K562 (cell line): Measurements from ENCODE around the gene OR7A17. TPM values are rescaled to one million over a fixed set of nuclear protein-coding genes. Genes with fewer than 3 reads are reported as not detected.

Experiments used
- KLF13 ChIP-seq: fragments of 450-650 bp; IDR thresholded peaks from 2 replicates; pipeline ENCODE4 v1.6.1; 2016; ENCODE audit warnings: missing genetic modification characterization, low read depth, mild to moderate bottlenecking, missing compliant biosample characterization, moderate library complexity, borderline replicate concordance
- PRDM10 ChIP-seq: fragments of 450-650 bp; IDR thresholded peaks from 2 replicates; pipeline ENCODE4 v1.6.1; 2018; ENCODE audit not compliant: partially characterized antibody
- PTRF ChIP-seq: fragments of 450-650 bp; IDR thresholded peaks from 2 replicates; pipeline ENCODE4 v1.6.1; 2016; ENCODE audit warnings: mild to moderate bottlenecking, missing genetic modification characterization, missing compliant biosample characterization
- ZNF639 ChIP-seq, 2 experiments: fragments of 200-800 bp in 1 of 2; sonication (Bioruptor generic) in 1 of 2; sonication (generic) in 1 of 2; formaldehyde crosslinking in 1 of 2; IDR thresholded peaks in 1 of 2; conservative IDR thresholded peaks in 1 of 2; 2 replicates each; pipeline versions ENCODE4 v1.5.0 to v1.6.1; 2016 to 2020; ENCODE audit warnings: missing compliant biosample characterization in 1 of 2, missing genetic modification characterization in 1 of 2, missing genetic modification reagents in 1 of 2
- polyA plus RNA-seq, 8 experiments: library from polyadenylated mRNA; depleted of rRNA in 4 of 8; stranded (reverse) in 5 of 8; unstranded in 3 of 8; fragments of >200 nt; fragmentation: Nextera tagmentation in 2 of 8; fragmentation: Illumina TruSeq in 1 of 8; extraction: Ambion mirVana in 2 of 8; extraction: Trizol in 1 of 8; gene quantifications; 2 replicates each; pipeline versions ENCODE4 v1.2.1 to v1.2.3, GENCODE V29; 2011 to 2014; ENCODE audit warnings: inconsistent platforms in 1 of 8, missing spikeins in 1 of 8
- total RNA-seq, 7 experiments: library from RNA; depleted of rRNA in 6 of 7; stranded (reverse); fragments of >200 nt in 6 of 7; fragmentation: Illumina TruSeq in 2 of 7; extraction: Trizol in 2 of 7; gene quantifications; 2 replicates each; pipeline versions ENCODE4 v1.2.1 to v1.2.3, GENCODE V29; 2011 to 2021; ENCODE audit warnings: low replicate concordance in 1 of 7
- TF ChIP-seq, protein P1 (sequence below): fragments of 250-450 bp; sonication (Bioruptor Pico); IDR thresholded peaks from 2 replicates; pipeline ENCODE4 v1.5.0; 2021

Gene OR7A17
- total and polyA plus RNA-seq, 9 of the 15 experiments (the other 6 are each of a cell fraction or from before 2014, with no cell fraction given), result not detected

DNA sequence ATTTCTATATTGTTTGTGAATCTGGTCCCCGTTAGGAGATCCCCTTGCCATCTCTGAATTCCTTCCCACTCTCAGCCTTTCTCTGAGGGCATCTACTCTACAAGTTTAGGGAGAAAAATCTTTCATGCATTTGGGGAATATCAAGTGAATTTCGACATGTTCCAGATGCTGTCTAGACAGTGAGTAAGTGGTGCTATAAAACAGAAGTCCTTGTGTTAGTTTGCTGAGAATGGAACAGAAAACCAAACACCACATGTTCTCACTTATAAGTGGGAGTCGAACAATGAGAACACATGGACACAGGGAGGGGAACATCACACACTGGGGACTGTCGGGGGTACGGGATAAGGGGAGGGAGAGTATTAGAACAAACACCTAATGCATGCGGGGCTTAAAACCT lies 42.4 kb downstream of the OR7A17 start (continued):
- TF ChIP-seq, protein P1, sequence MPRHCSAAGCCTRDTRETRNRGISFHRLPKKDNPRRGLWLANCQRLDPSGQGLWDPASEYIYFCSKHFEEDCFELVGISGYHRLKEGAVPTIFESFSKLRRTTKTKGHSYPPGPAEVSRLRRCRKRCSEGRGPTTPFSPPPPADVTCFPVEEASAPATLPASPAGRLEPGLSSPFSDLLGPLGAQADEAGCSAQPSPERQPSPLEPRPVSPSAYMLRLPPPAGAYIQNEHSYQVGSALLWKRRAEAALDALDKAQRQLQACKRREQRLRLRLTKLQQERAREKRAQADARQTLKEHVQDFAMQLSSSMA (CRISPR knock-in tag), result no peak
- TF ChIP-seq PRDM10 (no peak), KLF13 (tag) (no peak), ZNF639 (CRISPR knock-in tag; conservative IDR thresholded peaks at IDR 0.05 in 1 of 2, IDR thresholded peaks at IDR 0.05 in 1 of 2) (no peak), PTRF (tag) (no peak)
